ENCODE data around the gene RSPH1.

Gene RSPH1

DNA sequence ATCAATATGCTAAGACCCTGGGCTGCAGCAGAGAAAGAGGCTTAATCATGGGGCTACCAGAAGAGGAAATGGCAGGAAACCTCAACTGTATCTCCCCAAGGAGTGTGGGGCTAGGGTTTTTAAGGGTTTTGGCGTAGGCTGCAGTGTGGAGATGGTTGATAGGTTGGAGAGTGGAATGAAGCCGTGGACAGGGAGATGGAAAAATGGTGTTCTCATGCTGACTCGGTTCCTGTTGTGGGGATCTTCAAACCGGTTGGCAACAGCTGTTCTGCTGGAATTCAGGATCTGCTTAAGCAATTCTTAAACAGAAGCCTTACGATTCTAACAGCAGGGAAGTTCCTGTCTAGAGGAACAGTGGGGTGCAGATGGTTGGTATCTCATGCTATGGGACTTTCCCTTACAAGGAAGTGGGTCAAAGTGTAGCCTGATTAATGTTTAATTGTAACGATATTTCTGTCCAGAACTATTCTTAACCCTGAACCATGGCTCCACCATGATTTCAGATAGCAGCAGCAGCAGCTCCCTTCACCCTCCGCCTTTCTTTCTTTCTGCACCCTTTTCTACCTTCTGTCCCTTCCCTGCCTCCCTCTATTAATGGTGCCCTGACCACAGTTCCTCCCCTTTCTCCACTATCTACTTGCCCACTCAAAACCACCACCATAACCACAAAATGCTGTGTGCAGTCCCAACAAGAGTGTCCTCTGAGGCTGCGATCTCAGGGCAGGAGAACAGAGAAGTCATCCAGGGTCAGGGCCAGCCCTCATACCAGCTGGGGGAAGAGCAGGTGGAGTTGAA, 30.8 kb downstream of the RSPH1 start:
- no peak for DNase-seq (ENCODE audit: low read depth)

DNA sequence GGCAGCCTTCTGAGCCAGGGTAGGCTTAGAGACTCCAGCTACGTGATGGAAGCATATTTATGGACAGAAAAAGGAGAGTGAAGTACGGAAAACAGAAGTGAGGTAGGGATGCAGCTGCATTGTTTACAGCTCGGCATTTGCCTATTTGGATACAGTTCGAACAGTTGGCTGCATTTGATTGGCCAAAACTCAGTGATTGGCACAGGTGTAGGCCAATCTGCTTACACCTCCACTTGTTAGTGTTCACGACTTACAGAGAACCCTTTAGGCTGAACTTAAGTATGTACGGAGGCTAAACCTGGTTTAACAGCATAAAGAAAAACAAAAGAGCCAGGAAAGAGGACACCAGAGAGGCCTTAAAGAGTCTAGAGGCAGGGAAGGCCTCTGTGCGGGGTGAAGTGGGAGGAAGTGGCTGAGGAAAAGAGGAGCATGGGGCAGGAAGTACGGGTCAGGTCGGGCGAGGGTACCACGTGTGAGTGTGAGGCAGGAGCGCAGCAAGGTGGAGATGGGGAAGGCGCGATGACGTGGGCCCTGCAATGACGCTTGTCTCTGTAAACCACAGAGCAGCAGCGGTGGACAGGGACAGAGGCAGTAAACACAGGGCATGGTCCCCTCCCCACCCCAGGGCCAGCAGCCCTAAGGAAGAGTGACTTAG, 32.0 kb downstream of the RSPH1 start:
- peak; percentile 49 for DNase-seq (ENCODE audit: low read depth)

DNA sequence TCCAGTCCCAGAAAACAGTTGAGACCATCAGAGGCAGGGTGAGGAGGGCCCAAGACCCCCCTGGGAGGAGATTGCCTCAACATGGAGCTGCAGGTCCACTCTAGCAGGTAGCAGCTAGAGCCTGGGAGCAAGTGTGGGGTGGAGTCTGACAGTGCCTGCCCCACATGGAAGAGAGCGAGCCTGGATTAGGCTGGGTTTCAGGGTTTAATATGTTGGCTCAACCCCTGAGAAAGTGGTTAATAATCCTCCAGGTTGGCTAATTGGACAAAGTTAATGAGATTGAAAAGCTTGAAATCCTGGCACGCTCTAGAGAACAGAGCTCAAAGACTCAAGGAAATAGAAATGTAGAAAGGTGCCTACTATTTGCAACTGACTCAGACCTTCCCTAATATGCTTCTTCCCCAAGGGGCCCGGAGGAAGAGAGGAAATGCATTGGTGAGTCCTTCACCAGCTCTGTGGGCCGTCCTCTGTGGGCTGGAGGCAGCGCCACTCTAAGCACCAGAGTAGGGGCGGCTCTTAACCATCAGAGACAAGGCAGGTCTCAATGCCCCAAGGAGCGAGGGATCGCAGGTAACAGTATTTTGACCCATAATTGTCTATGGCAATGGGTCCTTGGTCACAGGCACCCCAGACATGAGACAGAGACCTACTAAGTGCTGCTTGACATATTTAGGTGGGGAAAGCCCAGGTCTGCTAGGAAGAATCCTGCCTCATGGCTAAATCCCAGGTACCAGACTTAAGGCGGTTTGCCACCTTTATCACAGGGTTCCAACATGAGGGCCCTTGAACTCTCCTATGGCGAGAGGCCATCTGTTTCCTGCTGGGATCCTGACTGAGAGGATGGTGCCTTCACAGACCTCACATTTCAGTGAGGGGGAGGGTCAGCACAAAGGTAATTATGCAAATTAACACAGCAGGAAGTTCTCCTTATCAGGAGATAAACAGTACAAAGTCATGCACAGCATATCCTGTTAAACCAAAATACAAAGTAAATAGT, 33.8 kb downstream of the RSPH1 start:
- DNase-seq (ENCODE audit: low read depth): no peak

- no peak for DNase-seq (ENCODE audit: low read depth)
Observed at GRCh38 chr21:42461185-42461520, 34.9 kb downstream of the RSPH1 start.

DNA sequence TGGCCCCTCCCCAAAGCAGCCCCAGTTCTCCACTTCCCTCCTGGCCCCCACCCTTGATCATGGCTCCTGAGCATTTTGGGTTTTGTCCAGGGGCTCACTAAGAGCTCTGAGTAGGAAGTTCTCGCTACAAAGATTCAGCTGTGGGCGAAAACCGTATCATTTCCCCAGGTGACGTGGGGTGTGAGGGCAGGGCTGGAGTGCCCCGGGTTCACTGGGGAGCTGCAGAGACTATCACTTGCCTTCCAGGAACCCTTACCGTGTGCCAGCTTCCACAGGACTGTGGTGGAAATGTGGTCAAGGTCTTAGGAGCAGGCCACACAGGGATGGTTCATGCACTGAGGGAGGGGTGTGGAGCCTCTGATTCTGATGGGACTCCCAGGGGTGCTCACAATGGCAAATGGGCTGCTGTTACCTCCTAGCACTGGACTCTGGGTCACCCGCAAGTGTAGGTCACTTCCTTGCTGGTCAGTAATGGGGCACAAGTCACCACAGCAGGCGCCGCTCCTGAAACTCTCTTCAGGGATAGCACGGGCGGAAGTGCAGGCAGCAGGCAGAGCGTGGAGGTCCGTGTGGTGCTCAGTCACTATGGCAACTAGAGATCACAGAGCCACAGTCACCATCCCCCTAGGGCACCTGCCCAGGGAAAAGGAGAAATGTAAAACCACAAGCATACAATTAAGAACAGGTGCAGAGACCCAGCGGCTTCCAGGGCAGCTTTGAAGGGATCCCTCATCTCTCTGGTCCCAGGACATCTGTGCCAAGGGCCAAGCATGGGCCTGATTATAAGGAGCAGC, 35.4 kb downstream of the RSPH1 start:
- no peak for DNase-seq (ENCODE audit: low read depth)

GRCh38 chr21:42459546-42460215, 36.3 kb downstream of the RSPH1 start:
- no peak for DNase-seq (ENCODE audit: low read depth)

DNA sequence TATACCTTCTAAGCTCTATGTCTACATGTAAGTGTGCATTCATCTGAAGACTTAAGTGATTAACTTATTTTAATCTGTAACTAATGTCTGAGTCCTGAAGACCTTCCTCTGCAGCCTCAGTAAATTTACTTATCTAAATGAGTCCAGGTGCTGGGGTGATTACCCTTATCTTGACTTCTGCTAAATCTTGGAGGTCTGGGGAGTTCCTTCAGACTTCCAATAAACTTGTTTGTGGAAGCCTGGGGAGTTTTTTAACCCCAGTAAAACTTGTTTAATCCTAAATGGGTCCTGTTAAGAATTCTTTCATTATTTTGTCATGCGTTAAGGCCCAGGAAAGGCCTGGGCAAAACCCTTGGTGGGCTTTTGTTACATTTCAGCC, 37.0 kb downstream of the RSPH1 start:
- no peak for DNase-seq (ENCODE audit: low read depth)

GRCh38 chr21:42456457-42456856, 39.6 kb downstream of the RSPH1 start:
- DNase-seq (ENCODE audit: low read depth): peak; percentile 20

DNA sequence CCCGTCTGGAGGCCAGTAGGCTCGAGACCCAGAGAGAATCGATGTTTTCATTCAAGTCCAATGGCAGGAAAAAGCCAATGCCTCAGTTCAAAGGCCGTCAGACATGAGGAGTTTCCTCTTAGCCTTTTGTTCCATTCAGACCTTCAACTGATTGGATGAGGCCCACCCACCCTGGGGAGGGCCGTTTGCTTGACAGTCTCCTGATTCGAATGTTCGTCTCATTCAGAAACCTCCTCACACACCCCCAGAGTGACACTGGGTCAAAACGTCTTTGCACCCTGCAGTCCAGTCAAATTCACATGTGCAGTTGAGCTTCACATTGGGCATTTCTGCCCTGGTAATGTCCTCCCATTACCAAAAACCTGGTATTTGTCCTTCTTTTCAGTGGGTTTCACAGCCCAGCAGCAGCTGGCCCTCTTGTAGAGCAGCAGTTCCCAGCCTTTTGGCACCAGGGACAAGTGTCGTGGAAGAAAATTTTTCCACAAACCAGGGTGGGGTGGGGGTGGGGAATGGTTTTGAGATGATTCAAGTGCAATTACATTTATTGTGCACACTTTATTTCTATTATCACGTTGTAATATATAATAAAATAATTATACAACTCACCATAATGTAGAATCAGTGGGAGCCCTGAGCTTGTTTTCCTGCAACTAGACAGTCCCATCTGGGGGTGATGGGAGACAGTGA, 40.1 kb downstream of the RSPH1 start:
- DNase-seq (ENCODE audit: low read depth): no peak

GRCh38 chr21:42455196-42455595, 40.8 kb downstream of the RSPH1 start:
- DNase-seq (ENCODE audit: low read depth): no peak

DNA sequence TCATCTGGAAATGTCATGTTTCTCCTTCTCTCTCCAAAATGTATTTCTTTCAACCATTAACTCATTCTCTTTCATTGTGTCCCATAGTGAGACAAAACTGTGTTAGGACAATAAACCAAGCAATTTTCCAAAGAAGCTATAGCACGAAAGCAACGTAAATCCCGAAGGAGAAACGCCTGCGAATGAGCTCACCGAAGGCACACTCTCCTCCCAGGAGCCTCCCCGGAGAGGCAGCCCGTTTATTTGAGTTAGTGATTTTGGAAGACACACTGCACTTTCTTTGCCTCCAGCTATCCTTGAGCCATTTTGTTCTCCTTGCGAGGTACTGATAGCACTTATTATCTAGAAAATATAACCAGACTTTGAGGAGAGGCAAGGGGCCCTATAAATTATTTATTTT, 41.2 kb downstream of the RSPH1 start:
- DNase-seq (ENCODE audit: low read depth): no peak

DNA sequence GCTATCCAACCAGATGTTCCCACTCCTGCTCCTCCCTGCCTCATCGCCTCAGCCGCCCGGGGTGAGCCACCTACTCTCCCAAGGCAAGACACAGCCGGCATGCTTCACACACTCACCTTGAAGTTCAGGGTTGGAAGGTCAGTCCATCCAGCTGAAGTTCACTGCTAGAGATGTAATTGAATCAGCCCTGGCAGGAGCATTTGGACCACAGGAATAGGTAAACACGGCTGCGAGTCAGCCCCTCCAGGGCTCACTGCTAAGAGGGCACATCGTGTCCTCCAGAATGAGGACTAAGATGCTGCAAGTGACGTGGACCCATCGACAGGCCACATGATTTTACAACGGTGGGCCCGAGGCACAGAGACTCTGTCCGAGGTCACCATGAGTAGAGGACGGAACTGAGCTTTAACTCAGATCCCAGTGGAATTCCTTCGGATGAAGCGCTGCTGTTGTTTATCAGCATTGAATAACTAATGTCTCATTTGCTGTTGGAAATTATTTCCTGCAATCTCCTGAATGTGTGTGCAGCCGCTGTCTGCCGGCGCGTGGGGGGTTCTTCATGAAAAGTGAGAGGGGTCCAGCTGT, 41.9 kb downstream of the RSPH1 start:
- DNase-seq (ENCODE audit: low read depth): no peak

DNA sequence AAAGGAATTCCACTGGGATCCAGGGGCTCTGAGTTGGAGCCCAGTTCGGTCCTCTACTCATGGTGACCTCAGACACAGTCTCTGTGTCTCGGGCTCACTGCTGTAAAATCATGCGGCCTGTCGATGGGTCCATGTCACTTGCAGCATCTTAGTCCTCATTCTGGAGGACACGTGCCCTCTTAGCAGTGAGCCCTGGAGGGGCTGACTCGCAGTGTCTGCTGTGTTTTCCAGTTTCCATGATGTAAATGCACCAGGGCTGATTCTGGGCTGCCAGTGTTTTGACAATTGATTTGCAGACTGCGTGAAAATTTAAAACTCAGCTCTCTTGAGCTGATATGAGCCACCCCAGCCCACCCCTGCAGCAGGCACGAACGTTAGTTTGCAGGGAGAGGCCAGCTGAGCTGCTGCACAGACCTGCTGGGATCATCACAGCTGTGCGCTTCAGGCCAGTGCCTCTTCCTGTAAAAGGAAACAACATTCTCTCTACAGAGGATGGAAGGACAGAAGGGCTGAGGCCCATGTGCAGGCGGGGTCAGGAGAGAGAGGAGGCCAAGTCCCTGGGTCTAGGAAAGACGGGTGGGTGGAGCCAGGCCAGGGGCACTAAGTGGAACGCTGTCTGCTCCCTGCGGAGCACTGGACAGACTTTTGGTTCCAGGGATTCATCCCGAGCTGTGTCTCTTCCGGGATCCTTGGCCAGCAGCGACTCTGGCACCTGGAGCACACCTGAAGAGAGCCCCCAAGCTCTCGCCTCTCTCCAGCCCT, 42.6 kb downstream of the RSPH1 start:
- DNase-seq (ENCODE audit: low read depth): no peak

DNA sequence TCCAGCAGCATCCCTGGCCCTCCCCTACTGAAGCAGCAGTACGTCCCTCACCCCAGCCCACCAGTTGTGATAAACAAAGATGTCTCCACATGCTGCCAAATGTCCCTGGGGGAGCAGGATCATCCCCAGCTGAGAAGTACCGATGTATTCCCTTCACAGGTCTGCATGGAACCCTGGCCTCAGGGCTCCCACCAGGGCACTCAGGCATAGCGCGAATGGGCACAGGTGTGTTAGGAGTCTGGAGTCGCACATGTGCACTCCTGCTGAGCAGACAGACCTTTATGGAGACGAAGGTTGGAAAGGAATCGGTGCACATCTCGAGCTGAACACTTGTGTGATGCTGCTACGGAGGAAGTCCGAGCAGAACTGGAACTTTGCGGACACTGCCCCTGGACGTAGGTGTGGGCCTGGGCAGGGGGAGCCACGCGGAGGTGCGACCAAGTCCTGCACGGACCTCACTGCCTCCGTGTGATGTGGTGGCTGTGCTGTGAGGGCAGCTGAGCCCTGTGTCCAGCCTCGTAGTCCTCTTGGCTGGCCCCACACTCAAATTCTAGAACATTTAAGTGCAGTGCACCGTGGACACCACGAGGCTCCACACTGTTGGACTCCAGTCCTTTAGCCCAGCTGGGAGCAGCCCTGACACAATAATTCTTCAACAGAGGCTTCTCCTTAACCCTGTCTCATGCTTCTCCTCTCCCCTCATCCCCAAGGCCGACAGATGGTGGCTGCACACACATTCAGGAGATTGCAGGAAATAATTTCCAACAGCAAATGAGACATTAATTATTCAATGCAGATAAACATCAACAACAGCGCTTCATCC, 43.4 kb downstream of the RSPH1 start:
- no peak for DNase-seq (ENCODE audit: low read depth)

DNA sequence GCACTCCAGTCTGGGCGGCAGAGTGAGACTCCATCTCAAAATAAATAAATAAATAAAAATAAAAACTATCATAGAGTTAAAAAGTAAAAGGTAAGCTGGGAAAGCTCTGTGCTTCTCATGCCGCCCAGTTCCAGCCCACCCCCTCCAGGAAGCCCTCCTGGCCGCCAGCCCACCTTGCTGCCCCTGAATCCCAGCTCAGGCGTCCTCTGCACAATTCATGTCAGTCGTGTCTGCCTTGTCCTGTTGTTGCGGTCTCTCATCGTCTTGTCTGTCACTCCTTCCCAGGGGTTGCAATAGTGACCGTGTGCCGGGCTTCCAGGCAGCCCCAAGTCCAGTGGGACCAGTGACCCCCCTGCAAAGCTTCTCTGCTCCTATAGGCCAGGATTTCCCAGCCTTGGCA, 44.1 kb downstream of the RSPH1 start:
- DNase-seq (ENCODE audit: low read depth): no peak

DNA sequence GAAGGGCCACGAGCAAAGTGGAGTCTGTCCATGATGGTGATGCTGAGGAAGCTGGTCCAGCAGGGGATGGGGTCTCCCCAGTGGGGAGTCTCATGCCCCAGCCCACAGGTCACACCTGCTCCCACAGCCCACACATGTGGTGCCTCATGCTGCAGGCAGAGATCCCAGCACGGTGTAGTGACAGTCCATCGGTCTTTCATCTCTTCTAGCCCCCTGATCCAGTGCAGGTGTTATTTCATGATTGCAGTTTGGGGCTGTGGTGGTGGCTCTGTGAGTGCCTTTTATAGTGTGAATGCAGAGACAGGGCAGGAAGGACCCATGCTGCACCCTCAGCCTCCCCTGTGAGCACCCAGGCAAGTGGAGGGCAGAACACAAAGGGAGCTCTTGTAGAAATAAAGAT, 47.3 kb downstream of the RSPH1 start:
- no peak for DNase-seq (ENCODE audit: low read depth)

DNA sequence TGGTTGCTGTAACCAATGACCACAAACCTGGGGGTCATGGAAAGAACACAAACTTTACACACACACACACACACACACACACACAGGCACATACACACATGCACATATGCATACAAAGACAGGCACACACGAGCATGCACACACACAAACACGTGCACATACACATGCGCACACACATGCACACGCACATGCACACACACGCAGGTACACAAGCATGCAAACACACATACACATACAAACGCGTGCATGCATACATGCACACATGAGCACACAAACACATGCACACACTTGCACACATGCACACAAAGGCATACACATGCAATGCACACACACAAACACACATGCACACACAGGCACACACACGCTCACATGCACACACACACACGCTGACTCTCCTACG, 48.3 kb downstream of the RSPH1 start:
- DNase-seq (ENCODE audit: low read depth): no peak

- DNase-seq (ENCODE audit: low read depth): no peak
Observed at GRCh38 chr21:42447182-42447581, 48.8 kb downstream of the RSPH1 start.

GRCh38 chr21:42446531-42446930, 49.5 kb downstream of the RSPH1 start:
- no peak for DNase-seq (ENCODE audit: low read depth)
